ENCODE results near the gene ZFYVE28.
"Not testable (repeated sequence)": the region's sequence is repeated elsewhere in the genome, so short reads cannot be mapped to it uniquely, and the experiment has no call there.

The ZFYVE28 gene

GRCh38 chr4:2436301-2436700, 17.9 kb upstream of the ZFYVE28 start:
- no peak for DNase-seq (ENCODE audit: low read depth, low spot score)
- Histone ChIP-seq H3K4me1 (ENCODE audit: control insufficient read depth, insufficient read depth, low read length) (no peaks in the 10 kb centered on the region), H3K36me3 (ENCODE audit: control insufficient read depth, insufficient read depth, low read length) (no peaks in the 10 kb centered on the region), H3K27ac (ENCODE audit: low read length) (no peak overlapping the region), H3K4me3 (ENCODE audit: low read length) (no peak overlapping the region), H3K27me3 (ENCODE audit: control insufficient read depth, insufficient read depth, low read length) (no peaks in the 10 kb centered on the region), H3K9me3 (ENCODE audit: control insufficient read depth, insufficient read depth, low read length) (no peaks in the 10 kb centered on the region)
- no CpG with 5 or more reads among the region's 10 CpGs for WGBS (ENCODE audit: insufficient coverage, insufficient read length)

DNA sequence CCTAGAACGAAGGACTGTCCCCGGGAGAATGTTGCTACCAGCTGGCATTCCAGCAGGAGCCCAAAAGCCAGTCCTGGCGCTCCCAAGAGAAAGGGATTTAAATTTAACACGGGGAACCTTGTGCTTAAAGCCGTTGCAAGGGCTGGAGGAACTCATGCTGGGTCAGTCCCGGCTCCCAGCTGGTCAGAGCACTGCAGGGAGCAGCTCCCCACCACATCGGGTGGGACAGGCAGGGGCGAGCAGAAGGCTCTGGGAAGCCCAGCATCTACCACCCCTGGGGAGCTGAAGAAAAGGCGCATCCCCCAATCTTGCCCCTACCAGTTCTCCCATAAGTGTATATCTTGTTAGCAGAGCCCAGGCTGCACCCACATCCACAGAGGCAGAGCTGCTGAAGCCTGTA, 16.0 kb upstream of the ZFYVE28 start:
- WGBS (ENCODE audit: insufficient coverage, insufficient read length), result no CpG with 5 or more reads among the region's 9 CpGs
- no peaks in the 10 kb centered on the region for H3K27me3 ChIP-seq (ENCODE audit: control insufficient read depth, insufficient read depth, low read length)
- H3K4me3 ChIP-seq (ENCODE audit: low read length), result no peak overlapping the region
- DNase-seq (ENCODE audit: low read depth, low spot score), result no peak
- H3K9me3 ChIP-seq (ENCODE audit: control insufficient read depth, insufficient read depth, low read length), result no peaks in the 10 kb centered on the region
- no peaks in the 10 kb centered on the region for H3K36me3 ChIP-seq (ENCODE audit: control insufficient read depth, insufficient read depth, low read length)
- H3K27ac ChIP-seq (ENCODE audit: low read length), result no peak overlapping the region
- H3K4me1 ChIP-seq (ENCODE audit: control insufficient read depth, insufficient read depth, low read length), result no peaks in the 10 kb centered on the region

GRCh38 chr4:2433609-2434350, 15.3 kb upstream of the ZFYVE28 start:
- no peak overlapping the region for H3K4me3 ChIP-seq (ENCODE audit: low read length)
- no peaks in the 10 kb centered on the region for H3K4me1 ChIP-seq (ENCODE audit: control insufficient read depth, insufficient read depth, low read length)
- H3K27ac ChIP-seq (ENCODE audit: low read length), result no peak overlapping the region
- no peaks in the 10 kb centered on the region for H3K9me3 ChIP-seq (ENCODE audit: control insufficient read depth, insufficient read depth, low read length)
- H3K27me3 ChIP-seq (ENCODE audit: control insufficient read depth, insufficient read depth, low read length), result no peaks in the 10 kb centered on the region
- no peak for DNase-seq (ENCODE audit: low read depth, low spot score)
- WGBS (ENCODE audit: insufficient coverage, insufficient read length), result no CpG with 5 or more reads among the region's 29 CpGs
- H3K36me3 ChIP-seq (ENCODE audit: control insufficient read depth, insufficient read depth, low read length), result no peaks in the 10 kb centered on the region

DNA sequence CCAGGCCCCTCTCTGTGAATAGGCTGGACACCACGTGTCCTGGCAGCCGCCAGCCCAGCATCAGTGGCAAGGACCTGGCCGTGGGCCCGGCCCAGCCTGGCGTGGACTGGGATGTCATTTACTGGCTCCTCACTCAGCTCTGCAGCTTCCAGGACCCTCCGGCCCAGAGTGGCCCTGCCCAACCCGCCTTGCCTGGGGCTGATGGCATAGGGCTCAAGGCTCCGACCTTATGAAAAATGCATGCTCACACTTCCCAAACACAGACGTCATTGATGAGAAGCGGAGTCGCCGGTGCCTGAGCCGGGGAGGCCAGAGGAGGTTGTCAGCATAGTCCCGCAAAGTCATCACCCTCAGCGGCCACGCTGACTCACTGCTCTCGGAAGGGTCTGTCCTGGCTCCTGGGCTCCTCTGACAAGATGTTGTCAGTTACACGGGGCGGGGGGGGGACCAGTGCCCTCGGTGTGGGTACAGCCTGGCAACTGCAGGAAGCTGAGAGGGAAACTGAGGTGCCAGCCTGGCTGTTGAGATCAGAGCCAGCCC, 14.6 kb upstream of the ZFYVE28 start:
- Histone ChIP-seq H3K4me3 (ENCODE audit: low read length) (no peak overlapping the region), H3K4me1 (ENCODE audit: control insufficient read depth, insufficient read depth, low read length) (no peaks in the 10 kb centered on the region; the same call in 1 of the 2 replicates), H3K27me3 (ENCODE audit: control insufficient read depth, insufficient read depth, low read length) (no peaks in the 10 kb centered on the region), H3K9me3 (ENCODE audit: control insufficient read depth, insufficient read depth, low read length) (no peaks in the 10 kb centered on the region), H3K27ac (ENCODE audit: low read length) (no peak overlapping the region), H3K36me3 (ENCODE audit: control insufficient read depth, insufficient read depth, low read length) (no peaks in the 10 kb centered on the region)
- no CpG with 5 or more reads among the region's 20 CpGs for WGBS (ENCODE audit: insufficient coverage, insufficient read length)
- no peak for DNase-seq (ENCODE audit: low read depth, low spot score)

- H3K27me3 ChIP-seq (ENCODE audit: control insufficient read depth, insufficient read depth, low read length), result no peaks in the 10 kb centered on the region
- H3K27ac ChIP-seq (ENCODE audit: low read length), result no peak overlapping the region
- H3K36me3 ChIP-seq (ENCODE audit: control insufficient read depth, insufficient read depth, low read length), result no peaks in the 10 kb centered on the region
- no peak for DNase-seq (ENCODE audit: low read depth, low spot score)
- no peaks in the 10 kb centered on the region for H3K9me3 ChIP-seq (ENCODE audit: control insufficient read depth, insufficient read depth, low read length)
- no peaks in the 10 kb centered on the region; the same call in 1 of the 2 replicates for H3K4me1 ChIP-seq (ENCODE audit: control insufficient read depth, insufficient read depth, low read length)
- H3K4me3 ChIP-seq (ENCODE audit: low read length), result no peak overlapping the region
Observed at GRCh38 chr4:2432004-2432403, 13.6 kb upstream of the ZFYVE28 start.

DNA sequence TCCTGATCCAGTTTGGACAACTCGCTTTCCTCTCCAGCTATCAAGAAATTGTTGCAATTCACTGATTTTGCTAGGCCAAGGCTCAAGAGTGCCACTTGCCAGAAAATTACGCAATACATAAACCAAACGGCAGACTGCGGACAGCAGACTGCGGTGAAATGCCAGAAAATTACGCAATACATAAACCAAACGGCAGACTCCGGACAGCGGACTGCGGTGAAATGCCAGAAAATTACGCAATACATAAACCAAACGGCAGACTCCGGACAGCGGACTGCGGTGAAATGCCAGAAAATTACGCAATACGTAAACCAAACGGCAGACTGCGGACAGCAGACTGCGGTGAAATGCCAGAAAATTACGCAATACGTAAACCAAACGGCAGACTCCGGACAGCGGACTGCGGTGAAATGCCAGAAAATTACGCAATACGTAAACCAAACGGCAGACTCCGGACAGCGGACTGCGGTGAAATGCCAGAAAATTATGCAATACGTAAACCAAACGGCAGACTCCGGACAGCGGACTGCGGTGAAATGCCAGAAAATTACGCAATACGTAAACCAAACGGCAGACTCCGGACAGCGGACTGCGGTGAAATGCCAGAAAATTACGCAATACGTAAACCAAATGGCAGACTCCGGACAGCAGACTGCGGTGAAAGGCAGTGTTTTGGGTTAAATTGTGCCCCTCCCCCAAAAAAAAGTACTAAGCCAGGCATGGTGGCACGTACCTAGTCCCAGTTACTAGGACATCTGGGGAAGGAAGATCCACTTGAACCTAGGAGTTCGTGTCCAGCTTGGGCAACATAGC, 11.7 kb upstream of the ZFYVE28 start:
- not testable (repeated sequence) for H3K36me3 ChIP-seq (ENCODE audit: control insufficient read depth, insufficient read depth, low read length); H3K27ac ChIP-seq (ENCODE audit: low read length); H3K4me3 ChIP-seq (ENCODE audit: low read length); H3K9me3 ChIP-seq (ENCODE audit: control insufficient read depth, insufficient read depth, low read length); H3K27me3 ChIP-seq (ENCODE audit: control insufficient read depth, insufficient read depth, low read length); H3K4me1 ChIP-seq (ENCODE audit: control insufficient read depth, insufficient read depth, low read length); DNase-seq (ENCODE audit: low read depth, low spot score)
- WGBS (ENCODE audit: insufficient coverage, insufficient read length), result no CpG with 5 or more reads among the region's 49 CpGs

- Histone ChIP-seq H3K9me3 (ENCODE audit: control insufficient read depth, insufficient read depth, low read length) (no peaks in the 10 kb centered on the region), H3K36me3 (ENCODE audit: control insufficient read depth, insufficient read depth, low read length) (no peaks in the 10 kb centered on the region), H3K4me3 (ENCODE audit: low read length) (no peak overlapping the region), H3K27ac (ENCODE audit: low read length) (no peak overlapping the region), H3K4me1 (ENCODE audit: control insufficient read depth, insufficient read depth, low read length) (no peaks in the 10 kb centered on the region; the same call in 1 of the 2 replicates), H3K27me3 (ENCODE audit: control insufficient read depth, insufficient read depth, low read length) (no peaks in the 10 kb centered on the region)
- no CpG with 5 or more reads among the region's 25 CpGs for WGBS (ENCODE audit: insufficient coverage, insufficient read length)
- DNase-seq (ENCODE audit: low read depth, low spot score), result no peak
Observed at GRCh38 chr4:2428496-2429213, 10.2 kb upstream of the ZFYVE28 start.

- Histone ChIP-seq H3K9me3 (ENCODE audit: control insufficient read depth, insufficient read depth, low read length) (no peaks in the 10 kb centered on the region), H3K4me3 (ENCODE audit: low read length) (no peak overlapping the region), H3K27me3 (ENCODE audit: control insufficient read depth, insufficient read depth, low read length) (no peaks in the 10 kb centered on the region), H3K36me3 (ENCODE audit: control insufficient read depth, insufficient read depth, low read length) (no peaks in the 10 kb centered on the region), H3K4me1 (ENCODE audit: control insufficient read depth, insufficient read depth, low read length) (no peaks in the 10 kb centered on the region; the same call in 1 of the 2 replicates), H3K27ac (ENCODE audit: low read length) (no peak overlapping the region)
- no peak for DNase-seq (ENCODE audit: low read depth, low spot score)
- WGBS (ENCODE audit: insufficient coverage, insufficient read length), result no CpG with 5 or more reads among the region's 23 CpGs
Observed at GRCh38 chr4:2427383-2428334, 9.2 kb upstream of the ZFYVE28 start.

DNA sequence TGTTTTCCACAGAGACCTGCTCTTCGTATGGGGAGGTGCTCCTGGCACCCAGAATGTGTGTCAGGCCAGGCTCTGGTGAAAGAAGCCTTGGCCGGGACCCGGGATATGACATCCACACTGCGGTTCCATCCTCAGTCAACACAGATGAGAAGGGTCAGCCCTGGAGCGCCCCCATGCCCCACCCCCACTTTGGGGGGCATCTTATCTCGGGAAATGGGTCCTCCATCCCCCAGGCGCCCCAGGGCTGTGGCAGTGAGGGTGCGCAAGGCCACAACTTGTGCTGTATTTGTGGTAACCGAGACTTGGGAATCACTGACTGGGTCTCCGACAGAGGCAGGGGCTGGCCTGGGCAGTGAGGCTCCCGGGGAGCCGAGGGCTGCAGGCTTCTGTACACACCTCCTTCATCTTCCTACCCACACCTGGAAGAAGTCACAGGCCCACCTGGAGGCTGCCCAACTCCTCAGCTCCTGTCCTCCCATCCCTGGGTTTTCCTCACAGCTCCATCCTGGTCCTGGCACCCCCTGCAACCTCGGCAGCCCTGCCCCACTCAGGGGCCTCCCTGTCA, 8.3 kb upstream of the ZFYVE28 start:
- Histone ChIP-seq H3K27ac (ENCODE audit: low read length) (no peak overlapping the region), H3K9me3 (ENCODE audit: control insufficient read depth, insufficient read depth, low read length) (no peaks in the 10 kb centered on the region), H3K4me3 (ENCODE audit: low read length) (no peak overlapping the region), H3K36me3 (ENCODE audit: control insufficient read depth, insufficient read depth, low read length) (no peaks in the 10 kb centered on the region), H3K27me3 (ENCODE audit: control insufficient read depth, insufficient read depth, low read length) (no peaks in the 10 kb centered on the region), H3K4me1 (ENCODE audit: control insufficient read depth, insufficient read depth, low read length) (no peaks in the 10 kb centered on the region; the same call in 1 of the 2 replicates)
- WGBS (ENCODE audit: insufficient coverage, insufficient read length), result no CpG with 5 or more reads among the region's 13 CpGs
- DNase-seq (ENCODE audit: low read depth, low spot score), result no peak

All from iPS DF 6.9 (cell line).